HG03460 (cell line): ENCODE data around the gene ARHGAP42.

Experiments
- ATAC-seq: cut with Tn5 transposase; IDR thresholded peaks from one replicate; pipeline ENCODE4 v1.9.1; 2021; ENCODE audit not compliant: unreplicated experiment

Gene ARHGAP42

GRCh38 chr11:100759106-100759505, 72.0 kb downstream of the ARHGAP42 start:
- no peak for ATAC-seq

DNA sequence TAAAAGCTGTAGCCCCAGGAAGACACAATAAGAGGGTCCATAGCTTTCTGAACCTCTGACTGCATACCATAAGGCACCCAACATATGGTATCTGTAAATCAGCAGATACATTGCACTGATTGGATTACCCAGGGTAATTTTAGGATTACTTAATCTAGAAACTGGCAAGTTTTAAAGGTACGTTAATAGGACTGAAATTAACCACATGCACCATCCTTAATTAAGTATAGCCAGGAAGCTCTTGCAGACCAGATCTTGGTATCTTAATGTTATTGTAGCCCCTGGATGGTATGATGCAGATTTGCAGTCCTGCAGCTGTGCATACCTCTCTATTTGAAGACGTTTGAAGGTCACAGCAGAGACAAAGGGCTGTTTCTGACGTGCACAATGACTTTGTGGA, 72.8 kb downstream of the ARHGAP42 start:
- ATAC-seq, result no peak

- ATAC-seq, result no peak
These were observed 73.7 kb downstream of the ARHGAP42 start for GRCh38 chr11:100760744-100761143.

DNA sequence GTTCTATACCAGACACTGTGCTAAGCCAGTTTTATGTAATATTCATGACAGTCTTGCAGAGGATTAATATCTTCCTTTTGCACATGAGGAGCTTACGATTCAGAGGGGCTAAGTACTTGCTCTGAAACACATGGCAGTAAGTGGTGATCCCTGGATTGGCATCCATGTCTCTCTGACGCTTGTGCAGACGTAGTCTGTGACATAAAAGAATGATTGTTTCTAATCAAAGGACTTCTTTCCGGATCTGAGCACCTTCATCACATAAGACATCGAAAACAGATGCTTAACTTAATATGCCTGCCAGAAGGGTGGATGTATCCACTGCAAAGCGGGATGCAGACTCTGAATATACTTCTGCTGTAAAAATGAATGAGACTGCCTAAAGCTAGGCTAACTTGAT, 74.8 kb downstream of the ARHGAP42 start:
- no peak for ATAC-seq

GRCh38 chr11:100766764-100767163, 79.7 kb downstream of the ARHGAP42 start:
- ATAC-seq, result no peak

GRCh38 chr11:100769165-100769564, 82.1 kb downstream of the ARHGAP42 start:
- ATAC-seq, result no peak

- no peak for ATAC-seq
These were observed 82.5 kb downstream of the ARHGAP42 start for GRCh38 chr11:100769617-100770016.

GRCh38 chr11:100774132-100774531, 87.0 kb downstream of the ARHGAP42 start:
- no peak for ATAC-seq

DNA sequence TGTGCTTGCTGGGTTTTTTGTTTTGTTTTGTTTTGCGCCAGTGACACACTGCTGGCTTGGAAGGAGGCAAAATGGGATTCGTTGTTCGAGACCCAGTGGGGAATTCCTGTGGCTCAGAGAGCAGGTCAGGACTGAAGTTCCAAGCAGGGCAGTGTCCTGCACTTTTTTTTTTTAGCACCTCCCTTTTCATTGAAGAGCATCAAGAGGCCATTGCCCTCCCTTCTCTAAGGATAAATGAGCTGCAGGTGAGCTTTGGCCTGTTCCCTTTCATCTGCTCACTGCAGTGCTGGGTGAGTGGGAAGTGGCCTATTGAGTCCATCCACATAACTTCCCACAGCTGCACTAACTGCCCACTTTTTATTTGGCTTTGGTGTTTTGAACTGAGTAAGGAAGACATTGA, 87.8 kb downstream of the ARHGAP42 start:
- no peak for ATAC-seq

- no peak for ATAC-seq
These were observed 89.3 kb downstream of the ARHGAP42 start for GRCh38 chr11:100776212-100776896.

DNA sequence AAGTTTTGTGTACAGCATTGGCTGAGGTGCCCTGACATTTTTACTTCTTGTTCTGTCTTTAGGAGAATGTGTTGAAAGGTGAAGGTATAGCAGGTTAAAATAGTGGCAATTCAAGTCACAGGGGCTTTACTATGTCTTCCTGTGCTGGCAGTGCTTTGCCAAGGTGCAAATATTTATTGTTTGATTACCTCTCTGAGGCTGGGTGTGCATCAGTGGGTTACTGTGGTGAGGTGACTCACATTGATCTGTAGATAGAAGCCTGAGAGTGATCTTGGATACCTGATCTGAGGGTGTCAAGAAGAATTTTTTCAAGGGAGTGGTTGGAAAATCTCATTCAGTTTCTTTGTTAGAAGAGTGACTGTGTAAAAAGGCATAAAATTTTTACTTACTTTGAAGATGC, 90.0 kb downstream of the ARHGAP42 start:
- no peak for ATAC-seq

DNA sequence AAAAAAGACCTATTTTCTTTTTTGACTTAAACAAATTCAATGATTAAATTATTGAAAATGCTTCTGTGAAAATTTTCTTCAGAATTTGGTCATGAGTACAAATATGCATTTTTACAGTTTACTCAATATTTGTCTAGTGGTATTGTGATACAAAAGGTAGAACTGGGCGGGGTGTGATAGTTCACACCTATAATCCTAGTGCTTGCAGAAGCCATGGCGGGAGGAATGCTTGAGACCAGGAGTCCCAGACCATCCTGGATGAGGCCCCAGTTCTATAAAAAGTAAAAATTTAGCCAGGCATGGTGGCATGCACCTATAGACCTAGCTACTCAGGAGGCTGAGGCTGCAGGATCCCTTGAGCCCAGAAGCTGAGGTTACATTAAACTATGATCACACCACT, 90.6 kb downstream of the ARHGAP42 start:
- ATAC-seq, result no peak

DNA sequence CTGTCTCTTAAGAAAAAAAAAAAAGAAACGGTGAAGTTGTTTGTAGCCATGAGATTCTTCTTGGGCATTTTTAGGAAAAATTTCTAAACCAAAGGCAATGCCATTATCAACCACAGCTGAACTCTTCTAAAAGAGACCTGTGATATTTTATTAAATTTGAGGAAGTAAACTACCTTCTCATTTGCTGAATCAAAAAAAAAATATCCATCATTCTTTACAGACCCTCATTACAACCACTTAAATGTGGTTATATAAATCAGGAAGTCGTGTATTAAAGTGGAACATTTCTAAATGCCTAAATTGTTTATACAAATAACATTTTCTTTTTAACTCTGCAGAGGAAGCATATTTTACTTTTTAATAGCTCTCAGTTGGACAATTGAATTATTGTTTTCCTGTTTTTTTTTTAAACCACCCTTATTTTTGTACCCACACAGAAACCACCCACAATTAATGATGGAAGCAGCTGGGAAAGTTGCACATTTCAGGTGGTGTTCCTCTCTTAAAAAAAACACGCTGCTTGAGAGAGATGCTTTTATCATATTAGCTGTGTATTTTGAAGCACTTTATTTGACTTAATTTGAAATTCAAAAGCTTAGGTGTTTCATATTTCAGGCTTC, 91.2 kb downstream of the ARHGAP42 start:
- no peak for ATAC-seq

DNA sequence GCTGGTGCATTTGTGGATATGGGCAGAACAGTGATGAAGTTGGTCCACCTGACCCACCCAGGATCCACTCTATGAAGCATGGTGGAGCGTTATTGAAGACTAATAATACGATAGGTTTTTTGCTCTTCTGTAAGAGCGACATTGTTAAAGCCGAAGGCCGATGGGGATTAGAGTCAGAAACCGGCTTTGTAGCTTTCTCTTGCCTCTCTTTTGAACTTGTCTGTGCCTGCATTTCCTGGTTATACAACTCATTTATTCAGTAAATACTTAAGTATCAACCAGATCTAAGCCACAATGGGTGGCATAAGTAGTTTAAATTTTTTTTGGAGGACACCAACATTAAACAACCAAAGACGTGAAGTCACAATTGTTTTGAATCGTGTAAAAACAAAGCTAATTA, 93.4 kb downstream of the ARHGAP42 start:
- ATAC-seq, result no peak

- ATAC-seq, result no peak
These were observed 98.3 kb downstream of the ARHGAP42 start for GRCh38 chr11:100785148-100785983.

GRCh38 chr11:100788561-100789295, 101.6 kb downstream of the ARHGAP42 start:
- ATAC-seq, result no peak

DNA sequence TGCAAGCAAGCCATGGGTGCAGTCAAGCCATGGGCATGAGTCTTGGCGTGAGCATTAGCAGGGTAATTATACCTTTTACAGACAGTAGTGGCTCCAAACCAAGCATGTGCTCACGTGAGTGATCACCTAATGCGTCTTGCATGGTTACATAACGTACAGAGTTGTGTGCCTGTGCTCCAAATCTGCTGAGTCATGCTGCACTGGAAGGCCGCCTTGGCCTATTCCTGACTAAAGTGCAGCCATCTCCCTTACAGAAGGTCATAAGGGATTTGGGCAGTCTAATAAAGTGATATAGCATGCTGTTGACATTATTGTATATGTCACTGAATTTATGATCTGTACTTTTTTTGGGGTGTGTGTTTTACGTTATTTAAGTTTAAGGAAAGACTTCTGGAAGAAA, 102.4 kb downstream of the ARHGAP42 start:
- no peak for ATAC-seq

GRCh38 chr11:100790073-100790472, 103.0 kb downstream of the ARHGAP42 start:
- no peak for ATAC-seq

- no peak for ATAC-seq
These were observed 104.0 kb downstream of the ARHGAP42 start for GRCh38 chr11:100791103-100791502.

DNA sequence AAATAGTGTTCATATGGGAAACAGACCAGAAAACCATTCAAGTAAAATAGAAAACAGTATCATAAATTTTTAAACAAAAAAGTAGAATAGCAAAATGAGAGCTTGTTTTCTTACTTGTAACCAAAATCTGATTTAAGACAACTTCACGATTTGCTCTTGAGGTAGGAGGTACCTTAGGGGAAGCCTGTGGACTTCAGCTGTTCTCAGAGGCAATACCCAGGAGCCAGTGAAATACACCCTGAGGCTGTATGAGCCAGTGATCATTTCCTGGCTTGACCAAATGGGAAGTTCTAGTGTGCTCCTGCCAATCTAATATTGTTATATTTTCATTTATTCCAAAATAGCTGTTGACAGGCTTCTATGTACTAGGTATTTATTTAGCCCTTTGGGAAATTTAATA, 104.8 kb downstream of the ARHGAP42 start:
- ATAC-seq, result no peak

- ATAC-seq, result no peak
These were observed 106.4 kb downstream of the ARHGAP42 start for GRCh38 chr11:100793525-100793924.
